Measurements from ENCODE around the gene NFATC3. TPM values are rescaled to one million over a fixed set of nuclear protein-coding genes. Genes with fewer than 3 reads are reported as not detected.

NFATC3 gene
- total and polyA plus RNA-seq, 4 donors = 9.7 to 21.2 (median 16.8) TPM

GRCh38 chr16:68079376-68079625 is 5.9 kb upstream of the NFATC3 start:
- Histone ChIP-seq H3K9me3 (ENCODE audit: control insufficient read depth in 4 of 4, low read length in 3 of 4) (no peaks in the 10 kb centered on the region), H3K27ac (ENCODE audit: low read depth in 1 of 2, low read length in 2 of 2) (peak overlapping the region; percentile 83 to 96), H3K4me1 (ENCODE audit: control insufficient read depth in 4 of 4, insufficient read depth in 4 of 4, low read length in 3 of 4) (peaks cover 38 to 72% (median 59%) of the 10 kb centered on the region in 4 donors), H3K36me3 (ENCODE audit: control insufficient read depth in 4 of 4, insufficient read depth in 3 of 4, low read depth in 1 of 4, low read length in 3 of 4) (peaks cover 0 to 4% (median under 1%) of the 10 kb centered on the region in 4 donors), H3K27me3 (ENCODE audit: control insufficient read depth in 4 of 4, insufficient read depth in 4 of 4, low read length in 3 of 4) (no peaks in the 10 kb centered on the region), H3K9ac (ENCODE audit: low read depth in 1 of 2, low read length in 2 of 2) (peak overlapping the region; percentile 18 to 40), H3K4me3 (ENCODE audit: low read depth in 1 of 3, low read length in 3 of 3) (no peak overlapping the region)
- DNase-seq (ENCODE audit: low spot score) = no peak
- no peak for TF ChIP-seq TAF1 (conservative IDR thresholded peaks at IDR 0.05)
- TF ChIP-seq MAX (IDR thresholded peaks at IDR 0.05) = no peak
- TF ChIP-seq HNF4G (IDR thresholded peaks at IDR 0.05) = no peak
- no peak for TF ChIP-seq SP1 (IDR thresholded peaks at IDR 0.05)
- TF ChIP-seq FOXA1 (IDR thresholded peaks at IDR 0.05) = no peak
- TF ChIP-seq ZBTB33 (IDR thresholded peaks at IDR 0.05) = no peak
- TF ChIP-seq NR2F2 (IDR thresholded peaks at IDR 0.05) = no peak
- no peak for TF ChIP-seq RAD21 (IDR thresholded peaks at IDR 0.05)
- TF ChIP-seq RXRA (IDR thresholded peaks at IDR 0.05) = no peak
- no peak for TF ChIP-seq JUND (IDR thresholded peaks at IDR 0.05)
- TF ChIP-seq HNF4A (conservative IDR thresholded peaks at IDR 0.05) = no peak
- TF ChIP-seq CTCF (IDR thresholded peaks at IDR 0.05; ENCODE audit: low read depth, low read length, missing input control) = no peak
- no peak for TF ChIP-seq EGR1 (IDR thresholded peaks at IDR 0.05; ENCODE audit: low read depth in 2 of 2)
- no peak for TF ChIP-seq FOXA2 (IDR thresholded peaks at IDR 0.05)
- TF ChIP-seq ATF3 (IDR thresholded peaks at IDR 0.05) = no peak
- TF ChIP-seq YY1 (IDR thresholded peaks at IDR 0.05) = no peak

GRCh38 chr16:68079626-68080344 is 5.4 kb upstream of the NFATC3 start:
- peaks cover 0 to 2% (median 0%) of the 10 kb centered on the region in 4 donors for H3K36me3 ChIP-seq (ENCODE audit: control insufficient read depth in 4 of 4, insufficient read depth in 3 of 4, low read depth in 1 of 4, low read length in 3 of 4)
- WGBS = 12% methylated on average over 13 of the region's 13 CpGs
- peak overlapping the region; percentile 40 to 83 for H3K9ac ChIP-seq (ENCODE audit: low read depth in 1 of 2, low read length in 2 of 2)
- H3K27me3 ChIP-seq (ENCODE audit: control insufficient read depth in 4 of 4, insufficient read depth in 4 of 4, low read length in 3 of 4) = no peaks in the 10 kb centered on the region
- DNase-seq (ENCODE audit: low spot score) = peak; percentile 78
- H3K27ac ChIP-seq (ENCODE audit: low read depth in 1 of 2, low read length in 2 of 2) = peak overlapping the region; percentile 83 to 96
- no peaks in the 10 kb centered on the region for H3K9me3 ChIP-seq (ENCODE audit: control insufficient read depth in 4 of 4, low read length in 3 of 4)
- H3K4me1 ChIP-seq (ENCODE audit: control insufficient read depth in 4 of 4, insufficient read depth in 4 of 4, low read length in 3 of 4) = peaks cover 38 to 77% (median 61%) of the 10 kb centered on the region in 4 donors
- H3K4me3 ChIP-seq (ENCODE audit: low read depth in 1 of 3, low read length in 3 of 3) = no peak overlapping the region
- no peak for TF ChIP-seq TAF1 (conservative IDR thresholded peaks at IDR 0.05)
- TF ChIP-seq NR2F2 (IDR thresholded peaks at IDR 0.05) = peak; percentile 98
- peak; percentile 57 for TF ChIP-seq REST (IDR thresholded peaks at IDR 0.05)
- TF ChIP-seq MAX (IDR thresholded peaks at IDR 0.05) = peak; percentile 97
- TF ChIP-seq YY1 (IDR thresholded peaks at IDR 0.05) = peak; percentile 88
- peak; percentile 61 for TF ChIP-seq FOXA1 (IDR thresholded peaks at IDR 0.05)
- peak; percentile 84 to 91 for TF ChIP-seq HNF4A (conservative IDR thresholded peaks at IDR 0.05)
- TF ChIP-seq CTCF (IDR thresholded peaks at IDR 0.05; ENCODE audit: low read depth, low read length, missing input control) = no peak
- peak in 1 of 2 donors; percentile 30 for TF ChIP-seq RAD21 (IDR thresholded peaks at IDR 0.05)
- peak; percentile 80 for TF ChIP-seq ZBTB33 (IDR thresholded peaks at IDR 0.05)
- peak; percentile 97 to 98 for TF ChIP-seq EGR1 (IDR thresholded peaks at IDR 0.05; ENCODE audit: low read depth in 2 of 2)
- TF ChIP-seq FOXA2 (IDR thresholded peaks at IDR 0.05) = peak; percentile 80
- peak; percentile 92 to 95 for TF ChIP-seq RXRA (IDR thresholded peaks at IDR 0.05)
- peak in 1 of 2 donors; percentile 63 for TF ChIP-seq GABPA (IDR thresholded peaks at IDR 0.05 in 1 of 2, conservative IDR thresholded peaks at IDR 0.05 in 1 of 2)

All from liver (tissue), 9 donors.